ENCODE measurements around the gene SIGLEC6.

GRCh38 chr19:51535535-51535934 is 4.1 kb upstream of the SIGLEC6 start:
- TF ChIP-seq, protein P1, sequence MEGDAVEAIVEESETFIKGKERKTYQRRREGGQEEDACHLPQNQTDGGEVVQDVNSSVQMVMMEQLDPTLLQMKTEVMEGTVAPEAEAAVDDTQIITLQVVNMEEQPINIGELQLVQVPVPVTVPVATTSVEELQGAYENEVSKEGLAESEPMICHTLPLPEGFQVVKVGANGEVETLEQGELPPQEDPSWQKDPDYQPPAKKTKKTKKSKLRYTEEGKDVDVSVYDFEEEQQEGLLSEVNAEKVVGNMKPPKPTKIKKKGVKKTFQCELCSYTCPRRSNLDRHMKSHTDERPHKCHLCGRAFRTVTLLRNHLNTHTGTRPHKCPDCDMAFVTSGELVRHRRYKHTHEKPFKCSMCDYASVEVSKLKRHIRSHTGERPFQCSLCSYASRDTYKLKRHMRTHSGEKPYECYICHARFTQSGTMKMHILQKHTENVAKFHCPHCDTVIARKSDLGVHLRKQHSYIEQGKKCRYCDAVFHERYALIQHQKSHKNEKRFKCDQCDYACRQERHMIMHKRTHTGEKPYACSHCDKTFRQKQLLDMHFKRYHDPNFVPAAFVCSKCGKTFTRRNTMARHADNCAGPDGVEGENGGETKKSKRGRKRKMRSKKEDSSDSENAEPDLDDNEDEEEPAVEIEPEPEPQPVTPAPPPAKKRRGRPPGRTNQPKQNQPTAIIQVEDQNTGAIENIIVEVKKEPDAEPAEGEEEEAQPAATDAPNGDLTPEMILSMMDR (IDR thresholded peaks at IDR 0.05), result no peak
- TF ChIP-seq POLR2A (IDR thresholded peaks at IDR 0.05) (no peak), POLR2AphosphoS5 (IDR thresholded peaks at IDR 0.05) (no peak)

All from upper lobe of left lung (tissue), 4 donors.